ENCODE data around the gene ADIPOR2.
"Not testable (repeated sequence)": the region's sequence is repeated elsewhere in the genome, so short reads cannot be mapped to it uniquely, and the experiment has no call there.

Gene ADIPOR2

GRCh38 chr12:1666215-1666614 lies 24.7 kb upstream of the ADIPOR2 start:
- DNase-seq = no peak

- DNase-seq = no peak
Measured at GRCh38 chr12:1666685-1667162, 24.1 kb upstream of the ADIPOR2 start.

- peak; percentile 22 for DNase-seq
Measured at GRCh38 chr12:1668833-1669543, 21.9 kb upstream of the ADIPOR2 start.

DNA sequence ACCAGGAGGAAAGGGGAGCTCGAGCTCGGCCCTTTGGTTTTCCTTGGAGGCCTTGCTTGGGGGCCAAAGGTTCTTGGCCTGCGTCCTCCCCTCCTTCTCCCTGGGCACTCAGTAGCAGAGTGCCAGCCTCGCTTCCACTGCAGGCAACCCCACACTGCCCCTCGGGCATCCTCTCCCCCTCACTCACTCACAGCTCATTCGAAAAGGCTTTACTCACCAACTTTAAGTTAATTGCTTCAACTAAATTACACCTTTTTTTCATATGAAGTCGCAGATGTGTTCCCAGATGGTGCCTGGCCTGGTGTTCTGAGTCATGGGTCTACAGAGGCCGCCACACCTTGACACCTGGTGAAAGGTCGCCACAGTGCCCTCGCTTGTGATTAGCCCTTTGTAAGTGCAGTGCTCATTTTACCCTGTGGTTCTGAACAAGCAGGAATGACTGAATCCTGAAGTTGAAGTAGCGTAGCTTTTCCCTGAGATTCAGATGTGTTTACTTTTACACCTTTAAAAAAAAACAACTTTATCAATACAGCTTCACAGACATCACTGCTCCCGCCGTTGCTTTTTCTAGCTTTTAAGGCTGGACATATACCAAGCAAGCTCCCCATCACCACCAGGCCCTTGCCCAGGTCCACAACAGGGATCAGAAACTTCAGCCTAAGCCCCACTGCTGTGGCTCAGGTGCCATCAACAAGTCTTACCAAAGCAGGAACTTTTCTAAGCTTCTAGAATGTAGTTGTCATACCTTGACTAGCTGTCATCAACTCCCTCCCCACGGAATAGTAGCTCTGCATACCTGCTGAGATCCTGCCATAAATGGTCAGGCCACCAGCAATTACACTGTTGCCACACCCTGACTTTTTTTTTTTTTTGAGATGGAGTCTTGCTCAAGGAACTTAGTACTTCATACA lies 20.3 kb upstream of the ADIPOR2 start:
- no peak for DNase-seq

GRCh38 chr12:1676043-1676442 lies 14.8 kb upstream of the ADIPOR2 start:
- no peak for DNase-seq

GRCh38 chr12:1680804-1681492 lies 9.9 kb upstream of the ADIPOR2 start:
- no peak for DNase-seq

DNA sequence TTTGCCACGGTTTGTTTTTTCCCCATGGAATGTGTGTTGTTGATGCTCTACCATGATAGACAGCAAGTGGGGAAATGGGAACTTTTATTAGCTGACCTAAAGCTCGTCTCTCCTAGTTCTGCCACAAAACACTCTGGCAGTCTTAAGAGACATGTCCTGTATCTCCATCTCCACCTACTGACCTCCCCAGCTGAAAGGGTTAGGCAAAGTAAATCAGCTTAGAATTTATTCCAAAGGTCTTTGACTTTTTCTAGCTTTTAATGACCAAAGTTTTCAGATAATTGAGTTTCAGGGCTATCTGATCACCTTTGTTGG lies 9.4 kb upstream of the ADIPOR2 start:
- DNase-seq = no peak

GRCh38 chr12:1688086-1688710 lies 2.7 kb upstream of the ADIPOR2 start:
- DNase-seq = no peak

DNA sequence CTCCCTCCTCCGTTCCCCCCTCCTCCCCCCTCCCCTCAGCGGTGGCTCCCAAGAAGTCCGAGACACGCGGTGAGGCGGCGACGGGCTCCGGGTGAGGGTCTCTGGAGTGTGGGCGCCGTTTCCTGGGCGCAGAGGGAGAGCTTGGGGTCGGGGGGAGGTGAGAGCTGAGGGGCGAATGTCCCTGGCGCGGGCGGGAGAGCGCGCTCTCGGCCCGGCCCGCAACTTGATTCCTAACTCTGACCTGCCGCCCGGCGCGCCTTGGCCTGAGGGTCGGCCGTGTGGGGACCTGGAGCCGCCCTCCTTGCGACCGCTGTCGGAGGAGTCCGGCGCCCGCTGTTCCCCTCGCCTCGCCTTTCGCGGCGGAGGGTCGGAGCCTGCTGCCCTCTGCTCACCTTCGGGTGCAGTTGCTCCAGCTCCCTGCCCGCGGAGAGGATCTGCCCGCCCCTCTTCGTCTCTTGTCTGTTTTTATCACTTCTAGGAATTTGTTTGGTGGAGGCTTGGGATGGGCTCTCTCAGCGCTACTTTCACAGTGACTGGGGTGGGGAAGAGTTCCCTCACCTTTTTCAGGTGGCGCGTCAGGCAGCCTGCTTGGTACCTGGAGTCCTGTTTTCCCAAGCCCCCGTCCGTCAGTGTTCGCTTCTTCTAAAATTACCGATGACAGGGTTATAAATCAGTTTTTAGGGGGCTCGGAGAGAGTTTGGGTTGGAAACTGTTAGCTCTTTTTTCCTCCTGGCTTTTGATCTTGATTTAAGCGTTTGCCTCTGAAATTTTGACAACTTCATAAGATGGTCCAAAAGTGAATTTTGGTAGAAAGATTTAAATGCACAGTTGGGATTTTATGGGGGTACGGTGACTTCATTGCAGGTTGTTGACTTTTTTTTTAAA lies 495 bp downstream of the ADIPOR2 start:
- peak; percentile 21 for DNase-seq

GRCh38 chr12:1692226-1692625 lies 1.4 kb downstream of the ADIPOR2 start:
- no peak for DNase-seq

DNA sequence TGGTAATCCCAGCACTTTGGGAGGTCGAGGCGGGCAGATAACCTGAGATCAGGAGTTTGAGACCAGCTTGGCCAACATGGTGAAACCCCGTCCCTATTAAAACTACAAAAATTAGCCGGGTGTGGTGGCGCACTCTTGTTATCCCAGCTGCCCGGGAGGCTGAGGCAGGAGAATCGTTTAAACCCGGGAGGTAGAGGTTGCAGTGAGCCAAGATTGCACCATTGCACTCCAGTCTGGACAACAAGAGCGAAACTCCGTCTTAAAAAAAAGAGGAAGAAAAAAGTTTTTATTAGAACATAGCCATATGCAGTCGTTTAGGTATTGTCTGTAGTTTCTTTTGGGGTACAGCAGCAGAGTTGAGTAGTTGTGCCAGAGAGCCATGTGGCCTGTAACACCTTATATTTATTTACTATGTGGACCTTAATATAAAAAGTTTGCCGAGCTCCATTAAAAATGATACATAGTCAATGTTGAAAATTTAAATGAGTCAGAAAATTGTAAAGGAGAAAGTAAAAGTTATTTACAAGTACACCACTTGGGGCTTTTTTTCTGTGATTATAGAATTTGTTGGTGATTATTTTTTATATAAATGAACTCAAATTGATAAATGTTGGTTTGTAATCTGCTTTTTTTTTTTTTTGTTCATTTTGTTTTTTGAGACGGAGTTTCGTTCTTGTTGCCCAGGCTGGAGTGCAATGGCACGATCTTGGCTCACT lies 2.2 kb downstream of the ADIPOR2 start:
- no peak for DNase-seq

DNA sequence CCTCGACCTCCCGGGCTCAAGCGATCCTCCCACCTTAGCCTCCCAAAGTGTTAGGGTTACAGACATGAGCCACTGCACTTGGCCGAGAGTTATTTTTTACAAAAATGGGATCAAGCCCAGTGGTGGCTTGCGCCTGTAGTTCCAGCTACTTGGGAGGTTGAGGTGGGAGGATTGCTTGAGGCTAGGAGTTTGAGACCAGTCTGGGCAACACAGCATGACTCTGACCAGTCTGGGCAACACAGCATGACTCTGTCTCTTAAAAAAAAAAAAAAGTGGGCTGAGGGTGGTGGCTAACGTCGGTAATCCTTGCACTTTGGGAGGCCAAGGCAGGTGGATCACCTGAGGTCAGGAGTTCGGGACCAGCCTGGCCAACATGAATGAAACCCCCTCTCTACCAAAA lies 4.2 kb downstream of the ADIPOR2 start:
- DNase-seq = not testable (repeated sequence)

DNA sequence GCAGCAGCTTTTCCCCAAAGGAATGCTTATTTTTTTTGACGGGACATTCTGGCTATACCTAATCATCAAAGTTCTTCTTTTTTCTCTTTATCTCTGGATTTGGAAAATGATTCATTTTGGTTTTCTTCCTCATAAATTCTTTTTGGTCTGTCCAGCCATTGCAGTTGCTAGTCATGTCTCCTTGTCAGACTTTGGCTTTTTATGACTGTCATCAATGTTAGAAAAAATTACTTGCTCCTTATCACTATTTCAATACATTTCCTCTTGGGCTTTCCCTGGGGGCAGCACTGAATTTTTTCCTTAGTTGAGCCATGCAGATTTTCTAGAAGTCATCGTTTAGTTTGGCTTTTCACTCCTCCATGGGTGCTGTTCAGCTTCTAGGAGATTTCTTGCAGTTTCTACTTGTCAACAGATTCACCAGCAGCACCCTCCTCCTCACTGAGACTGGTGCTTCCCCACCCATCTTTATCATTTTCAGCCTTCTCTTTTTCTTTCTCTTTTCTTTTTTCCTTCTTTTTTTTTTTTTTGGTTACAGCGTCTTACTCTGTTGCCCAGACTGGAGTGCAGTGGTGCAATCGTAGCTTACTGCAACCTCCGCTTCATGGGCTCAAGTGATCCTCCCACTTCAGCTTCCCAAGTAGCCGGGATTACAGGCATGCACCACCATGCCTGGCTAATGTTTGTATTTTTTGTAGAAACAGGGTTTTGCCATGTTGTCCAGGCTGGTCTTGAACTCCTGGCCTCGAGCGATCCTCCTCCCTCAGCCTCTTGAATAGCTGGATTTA lies 5.2 kb downstream of the ADIPOR2 start:
- DNase-seq = no peak

- no peak for DNase-seq
Measured at GRCh38 chr12:1696800-1697199, 5.9 kb downstream of the ADIPOR2 start.

DNA sequence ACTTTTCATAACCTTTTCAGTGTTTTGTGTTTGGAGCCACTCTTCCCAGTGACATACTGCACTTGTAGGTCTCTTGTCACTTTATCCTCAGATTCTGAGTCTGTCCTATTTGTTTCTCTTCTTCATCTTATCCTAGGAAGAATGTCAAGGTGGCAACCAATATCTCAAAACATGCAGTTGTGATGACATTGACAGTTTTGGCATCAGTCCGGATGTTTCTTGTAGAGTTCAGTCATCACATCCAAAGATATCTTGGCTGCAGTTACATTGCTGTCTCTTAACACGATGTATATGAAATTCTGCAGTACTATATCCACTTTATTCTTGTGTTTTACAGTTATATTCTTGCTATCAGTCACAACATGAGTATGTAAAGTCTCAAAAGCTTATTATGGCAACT lies 6.4 kb downstream of the ADIPOR2 start:
- DNase-seq = no peak

GRCh38 chr12:1698720-1699119 lies 7.8 kb downstream of the ADIPOR2 start:
- DNase-seq = no peak

DNA sequence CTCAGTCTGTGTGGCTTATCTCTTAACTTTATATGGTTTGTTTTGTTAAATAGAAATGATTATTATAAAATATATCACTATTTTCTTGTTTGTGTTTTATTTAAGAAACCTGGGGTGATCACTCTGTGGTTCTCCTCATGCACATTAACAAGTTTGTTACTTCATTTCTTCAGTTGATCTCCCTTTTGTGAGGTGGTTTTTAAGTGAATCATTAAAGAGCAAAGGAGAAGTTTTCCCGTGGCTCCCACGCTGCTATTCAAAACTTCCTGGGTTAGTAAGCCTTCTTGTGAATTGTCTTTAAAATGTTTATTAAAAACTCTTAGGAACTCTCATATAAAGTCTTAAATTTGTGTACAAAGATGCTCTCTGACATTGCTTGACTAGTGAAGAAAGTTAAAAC lies 11.8 kb downstream of the ADIPOR2 start:
- no peak for DNase-seq

GRCh38 chr12:1703771-1704722 lies 13.2 kb downstream of the ADIPOR2 start:
- no peak for DNase-seq

All from CD4-positive, alpha-beta T cell treated with Interleukin-15 for 1 hour (primary cell).